ENCODE results near the gene HOXD12. TPM values are rescaled to one million over a fixed set of nuclear protein-coding genes. Genes with fewer than 3 reads are reported as not detected.

The HOXD12 gene
- total RNA-seq, 1 experiment from 2014 or later, result 0.27 TPM

DNA sequence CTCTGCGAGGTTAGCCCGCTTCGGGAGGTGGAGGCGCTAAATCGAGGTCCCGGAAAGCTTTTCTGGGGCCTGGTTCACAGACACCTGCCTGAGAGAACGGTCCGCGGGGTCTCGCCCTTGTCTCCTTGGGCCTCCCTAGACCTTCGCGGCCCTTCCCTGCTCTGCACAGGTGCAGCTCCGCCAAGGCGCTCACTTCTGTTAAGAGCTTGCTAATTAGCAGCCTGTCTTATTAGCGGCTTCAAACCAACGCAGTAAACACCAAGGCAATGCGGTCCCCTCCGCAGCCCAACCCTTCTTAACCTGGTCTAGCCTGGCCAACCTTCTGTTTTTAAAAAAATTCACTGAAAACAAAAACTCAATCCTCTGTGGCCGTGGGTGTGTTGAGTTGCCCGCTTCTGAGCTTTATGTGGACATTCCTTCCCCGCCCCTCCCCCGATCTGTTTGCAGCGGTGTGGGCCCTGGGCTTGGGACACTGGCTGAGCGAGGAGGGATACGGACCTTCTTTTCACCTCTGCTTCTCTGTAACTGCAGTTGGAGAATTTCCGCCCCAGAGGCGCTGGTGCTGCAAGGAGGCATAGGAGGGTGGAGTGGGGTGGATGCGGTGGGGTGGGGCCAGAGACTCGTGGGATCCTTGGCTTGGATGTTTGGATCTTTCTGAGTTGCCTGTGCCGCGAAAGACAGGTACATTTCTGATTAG is 48.4 kb downstream of the HOXD12 start:
- Histone ChIP-seq H3K27ac (ENCODE audit: low read depth, low read length) (no peak overlapping the region), H3K9me2 (ENCODE audit: insufficient read depth) (no peaks in the 10 kb centered on the region), H3K4me2 (ENCODE audit: low read length) (no peak overlapping the region), H4K20me1 (ENCODE audit: insufficient read depth) (no peaks in the 10 kb centered on the region), H3K9me3 (ENCODE audit: control insufficient read depth in 1 of 2, insufficient read depth in 1 of 2, low read depth in 1 of 2, low read length in 2 of 2) (no peaks in the 10 kb centered on the region), H3K4me3 (replicated peaks in 1 of 2; ENCODE audit: low read depth in 1 of 2, low read length in 2 of 2) (no peak overlapping the region), H3K4me1 (ENCODE audit: control insufficient read depth in 1 of 2, insufficient read depth in 2 of 2, low read length in 2 of 2) (no peaks in the 10 kb centered on the region), H3K79me2 (ENCODE audit: insufficient read depth, low read length) (no peaks in the 10 kb centered on the region), H2AFZ (ENCODE audit: low read depth, low read length, poor library complexity, severe bottlenecking) (no peak overlapping the region), H3K9ac (ENCODE audit: low read length) (no peak overlapping the region), H3K36me3 (ENCODE audit: control insufficient read depth in 1 of 2, insufficient read depth in 2 of 2, low read length in 2 of 2) (no peaks in the 10 kb centered on the region), H3K27me3 (ENCODE audit: insufficient read depth, low read length) (no peaks in the 10 kb centered on the region)
- POLR2A ChIA-PET, result no interaction called here
- RAD21 ChIA-PET (ENCODE audit: low non-redundant PET in 1 of 2, low total read pairs in 2 of 2, uncharacterized antibody in 2 of 2, unreplicated experiment in 2 of 2), result no interaction called here
- TF ChIP-seq POLR2AphosphoS5 (IDR thresholded peaks at IDR 0.05; ENCODE audit: low read depth, low read length) (no peak), EZH2 (IDR thresholded peaks at IDR 0.05) (no peak), TCF7L2 (IDR thresholded peaks at IDR 0.05; ENCODE audit: borderline replicate concordance, extremely low read depth, insufficient read depth, insufficient read length) (no peak), JUND (IDR thresholded peaks at IDR 0.05) (no peak), EZH2phosphoT487 (IDR thresholded peaks at IDR 0.05; ENCODE audit: borderline replicate concordance) (no peak), SRF (IDR thresholded peaks at IDR 0.05; ENCODE audit: low read depth) (no peak)
- TF ChIP-seq, protein P1, sequence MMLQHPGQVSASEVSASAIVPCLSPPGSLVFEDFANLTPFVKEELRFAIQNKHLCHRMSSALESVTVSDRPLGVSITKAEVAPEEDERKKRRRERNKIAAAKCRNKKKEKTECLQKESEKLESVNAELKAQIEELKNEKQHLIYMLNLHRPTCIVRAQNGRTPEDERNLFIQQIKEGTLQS (IDR thresholded peaks at IDR 0.05), result no peak
- CTCF ChIA-PET, result no interaction called here
- no peak for ATAC-seq
- intact Hi-C loops (cut with micrococcal nuclease), result no loop called here
- BruUV-seq (replicated peaks), result no TSS peak
- no peak for DNase-seq (ENCODE audit: low read depth, low spot score)

DNA sequence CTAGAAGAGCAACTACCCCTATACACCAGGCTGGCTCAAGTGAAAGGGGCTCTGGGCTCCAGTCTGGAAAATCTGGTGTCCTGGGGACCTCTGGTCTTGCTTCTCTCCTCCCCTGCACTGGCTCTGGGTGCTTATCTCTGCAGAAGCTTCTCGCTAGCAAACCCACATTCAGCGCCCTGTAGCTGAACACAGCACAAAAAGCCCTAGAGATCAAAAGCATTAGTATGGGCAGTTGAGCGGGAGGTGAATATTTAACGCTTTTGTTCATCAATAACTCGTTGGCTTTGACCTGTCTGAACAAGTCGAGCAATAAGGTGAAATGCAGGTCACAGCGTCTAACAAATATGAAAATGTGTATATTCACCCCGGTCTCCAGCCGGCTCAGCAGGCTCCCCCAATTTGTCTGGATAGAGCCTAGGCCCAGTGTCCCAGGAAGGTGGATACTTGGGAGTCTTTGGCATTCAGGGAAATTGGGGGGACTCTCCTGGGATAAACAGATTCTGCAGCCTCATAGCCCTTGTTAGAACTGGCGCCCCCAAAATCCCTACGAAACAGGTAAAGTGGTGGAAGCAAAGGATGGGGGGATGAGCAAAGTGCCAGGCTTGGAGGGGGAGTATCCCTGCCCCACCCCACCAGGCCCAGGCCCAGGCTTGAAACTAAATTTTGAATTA is 49.3 kb downstream of the HOXD12 start:
- intact Hi-C loops (cut with micrococcal nuclease), result no loop called here
- H2AFZ ChIP-seq (ENCODE audit: low read depth, low read length, poor library complexity, severe bottlenecking), result no peak overlapping the region
- H3K9ac ChIP-seq (ENCODE audit: low read length), result no peak overlapping the region
- DNase-seq (ENCODE audit: low read depth, low spot score) (no peak), ATAC-seq (no peak)
- no peak overlapping the region for H3K4me2 ChIP-seq (ENCODE audit: low read length)
- CTCF ChIA-PET, result no interaction called here
- no peaks in the 10 kb centered on the region for H3K4me1 ChIP-seq (ENCODE audit: control insufficient read depth in 1 of 2, insufficient read depth in 2 of 2, low read length in 2 of 2)
- H3K36me3 ChIP-seq (ENCODE audit: control insufficient read depth in 1 of 2, insufficient read depth in 2 of 2, low read length in 2 of 2), result no peaks in the 10 kb centered on the region
- no peaks in the 10 kb centered on the region for H3K9me2 ChIP-seq (ENCODE audit: insufficient read depth)
- no peaks in the 10 kb centered on the region for H4K20me1 ChIP-seq (ENCODE audit: insufficient read depth)
- POLR2A ChIA-PET, result no interaction called here
- RAD21 ChIA-PET (ENCODE audit: low non-redundant PET in 1 of 2, low total read pairs in 2 of 2, uncharacterized antibody in 2 of 2, unreplicated experiment in 2 of 2), result no interaction called here
- H3K9me3 ChIP-seq (ENCODE audit: control insufficient read depth in 1 of 2, insufficient read depth in 1 of 2, low read depth in 1 of 2, low read length in 2 of 2), result no peaks in the 10 kb centered on the region
- no peaks in the 10 kb centered on the region for H3K27me3 ChIP-seq (ENCODE audit: insufficient read depth, low read length)
- H3K27ac ChIP-seq (ENCODE audit: low read depth, low read length), result no peak overlapping the region
- BruUV-seq (replicated peaks), result no TSS peak
- H3K79me2 ChIP-seq (ENCODE audit: insufficient read depth, low read length), result no peaks in the 10 kb centered on the region
- TF ChIP-seq POLR2AphosphoS5 (IDR thresholded peaks at IDR 0.05; ENCODE audit: low read depth, low read length), result no peak
- no peak for TF ChIP-seq EZH2phosphoT487 (IDR thresholded peaks at IDR 0.05; ENCODE audit: borderline replicate concordance)
- no peak for TF ChIP-seq ELF1 (IDR thresholded peaks at IDR 0.05; ENCODE audit: borderline replicate concordance, low read depth)
- no peak for TF ChIP-seq YY1 (IDR thresholded peaks at IDR 0.05; ENCODE audit: extremely low read depth, insufficient replicate concordance, low read depth, low read length)
- no peak for TF ChIP-seq CEBPB (IDR thresholded peaks at IDR 0.05; ENCODE audit: low read depth)
- TF ChIP-seq, protein P2, sequence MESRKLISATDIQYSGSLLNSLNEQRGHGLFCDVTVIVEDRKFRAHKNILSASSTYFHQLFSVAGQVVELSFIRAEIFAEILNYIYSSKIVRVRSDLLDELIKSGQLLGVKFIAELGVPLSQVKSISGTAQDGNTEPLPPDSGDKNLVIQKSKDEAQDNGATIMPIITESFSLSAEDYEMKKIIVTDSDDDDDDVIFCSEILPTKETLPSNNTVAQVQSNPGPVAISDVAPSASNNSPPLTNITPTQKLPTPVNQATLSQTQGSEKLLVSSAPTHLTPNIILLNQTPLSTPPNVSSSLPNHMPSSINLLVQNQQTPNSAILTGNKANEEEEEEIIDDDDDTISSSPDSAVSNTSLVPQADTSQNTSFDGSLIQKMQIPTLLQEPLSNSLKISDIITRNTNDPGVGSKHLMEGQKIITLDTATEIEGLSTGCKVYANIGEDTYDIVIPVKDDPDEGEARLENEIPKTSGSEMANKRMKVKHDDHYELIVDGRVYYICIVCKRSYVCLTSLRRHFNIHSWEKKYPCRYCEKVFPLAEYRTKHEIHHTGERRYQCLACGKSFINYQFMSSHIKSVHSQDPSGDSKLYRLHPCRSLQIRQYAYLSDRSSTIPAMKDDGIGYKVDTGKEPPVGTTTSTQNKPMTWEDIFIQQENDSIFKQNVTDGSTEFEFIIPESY (IDR thresholded peaks at IDR 0.05; ENCODE audit: extremely low read depth, insufficient replicate concordance, low read length), result no peak
- no peak for TF ChIP-seq RAD21 (IDR thresholded peaks at IDR 0.05; ENCODE audit: low read depth)
- no peak for TF ChIP-seq TCF7L2 (IDR thresholded peaks at IDR 0.05; ENCODE audit: borderline replicate concordance, extremely low read depth, insufficient read depth, insufficient read length)
- TF ChIP-seq EZH2 (IDR thresholded peaks at IDR 0.05), result no peak
- no peak for TF ChIP-seq FOSL1 (IDR thresholded peaks at IDR 0.05; ENCODE audit: low read depth)
- no peak for TF ChIP-seq EGR1 (IDR thresholded peaks at IDR 0.05; ENCODE audit: low read depth)
- TF ChIP-seq, protein P1 (IDR thresholded peaks at IDR 0.05), result no peak
- TF ChIP-seq SRF (IDR thresholded peaks at IDR 0.05; ENCODE audit: low read depth), result no peak
- TF ChIP-seq, protein P3, sequence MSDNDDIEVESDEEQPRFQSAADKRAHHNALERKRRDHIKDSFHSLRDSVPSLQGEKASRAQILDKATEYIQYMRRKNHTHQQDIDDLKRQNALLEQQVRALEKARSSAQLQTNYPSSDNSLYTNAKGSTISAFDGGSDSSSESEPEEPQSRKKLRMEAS (IDR thresholded peaks at IDR 0.05), result no peak
- TF ChIP-seq ZFX (IDR thresholded peaks at IDR 0.05), result no peak
- no peak overlapping the region for H3K4me3 ChIP-seq (replicated peaks in 1 of 2; ENCODE audit: low read depth in 1 of 2, low read length in 2 of 2)

Data from HCT116 (cell line).